Lower leg skin (tissue), 3 donors: ENCODE data around the gene GOLGA6C.

Source experiments
- POLR2A ChIP-seq, 2 donors: fragments of 450-650 bp; IDR thresholded peaks; one replicate each; pipeline ENCODE4 v1.6.1; 2016 to 2017; ENCODE audit warnings: antibody characterized with exemption in 2 of 2, mild to moderate bottlenecking in 1 of 2, moderate library complexity in 1 of 2
- TF ChIP-seq, protein P1 (sequence below), 3 donors: fragments of 450-650 bp; IDR thresholded peaks; one replicate each; pipeline ENCODE4 v1.5.1; 2016; ENCODE audit warnings: antibody characterized with exemption in 3 of 3, mild to moderate bottlenecking in 3 of 3, moderate library complexity in 2 of 3

DNA sequence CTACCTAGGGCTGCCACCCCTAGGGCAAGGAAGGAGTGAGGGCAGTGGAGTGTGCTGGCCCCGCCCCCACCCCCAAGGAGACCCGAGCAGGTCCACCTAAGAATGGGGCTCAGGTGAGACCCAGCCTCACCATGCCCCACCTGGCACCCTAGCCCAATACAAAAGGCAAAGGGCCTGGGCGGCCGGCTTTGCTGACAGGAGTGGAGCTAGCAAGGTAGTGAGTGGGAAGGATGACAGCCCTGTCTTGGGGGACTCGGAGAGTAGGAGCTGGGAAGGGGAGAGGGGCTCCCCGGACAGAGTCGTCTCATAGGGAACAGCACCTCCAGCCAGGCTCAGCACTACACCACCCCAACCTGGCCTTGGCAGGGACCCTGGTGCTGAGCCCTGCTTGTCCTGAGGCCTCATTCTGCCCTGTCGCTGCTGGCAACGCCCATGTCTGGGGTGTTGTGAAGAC is 44.3 kb upstream of the GOLGA6C start:
- TF ChIP-seq, protein P1, sequence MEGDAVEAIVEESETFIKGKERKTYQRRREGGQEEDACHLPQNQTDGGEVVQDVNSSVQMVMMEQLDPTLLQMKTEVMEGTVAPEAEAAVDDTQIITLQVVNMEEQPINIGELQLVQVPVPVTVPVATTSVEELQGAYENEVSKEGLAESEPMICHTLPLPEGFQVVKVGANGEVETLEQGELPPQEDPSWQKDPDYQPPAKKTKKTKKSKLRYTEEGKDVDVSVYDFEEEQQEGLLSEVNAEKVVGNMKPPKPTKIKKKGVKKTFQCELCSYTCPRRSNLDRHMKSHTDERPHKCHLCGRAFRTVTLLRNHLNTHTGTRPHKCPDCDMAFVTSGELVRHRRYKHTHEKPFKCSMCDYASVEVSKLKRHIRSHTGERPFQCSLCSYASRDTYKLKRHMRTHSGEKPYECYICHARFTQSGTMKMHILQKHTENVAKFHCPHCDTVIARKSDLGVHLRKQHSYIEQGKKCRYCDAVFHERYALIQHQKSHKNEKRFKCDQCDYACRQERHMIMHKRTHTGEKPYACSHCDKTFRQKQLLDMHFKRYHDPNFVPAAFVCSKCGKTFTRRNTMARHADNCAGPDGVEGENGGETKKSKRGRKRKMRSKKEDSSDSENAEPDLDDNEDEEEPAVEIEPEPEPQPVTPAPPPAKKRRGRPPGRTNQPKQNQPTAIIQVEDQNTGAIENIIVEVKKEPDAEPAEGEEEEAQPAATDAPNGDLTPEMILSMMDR (IDR thresholded peaks at IDR 0.05): no peak
- no peak for TF ChIP-seq POLR2A (IDR thresholded peaks at IDR 0.05)
